Measurements from ENCODE around the gene NUCB1.

GRCh38 chr19:48856921-48857320 lies 43.2 kb upstream of the NUCB1 start:
- no peak for TF ChIP-seq CTCF (IDR thresholded peaks at IDR 0.05; ENCODE audit: extremely low read depth in 1 of 2, insufficient read depth in 1 of 2, low read depth in 1 of 2, low read length in 2 of 2)
- no peak for TF ChIP-seq POLR2AphosphoS5 (IDR thresholded peaks at IDR 0.05; ENCODE audit: insufficient read depth, low read depth, low read length)
- no peak for TF ChIP-seq EZH2 (IDR thresholded peaks at IDR 0.05; ENCODE audit: borderline replicate concordance, low read depth, low read length, severe bottlenecking)
- no peak for TF ChIP-seq FOS (IDR thresholded peaks at IDR 0.05; ENCODE audit: borderline replicate concordance, insufficient read depth, low read length)
- no peak for TF ChIP-seq POLR2A (IDR thresholded peaks at IDR 0.05; ENCODE audit: low read depth, low read length)
- no peak for TF ChIP-seq GATA2 (IDR thresholded peaks at IDR 0.05; ENCODE audit: insufficient read depth, insufficient read length, low read depth, low read length)
- TF ChIP-seq MYC (IDR thresholded peaks at IDR 0.05; ENCODE audit: low read depth, low read length), result no peak

All from endothelial cell of umbilical vein (primary cell).